AG09309 (cell line): ENCODE data around the gene PPP6R3.
A peak's percentile ranks its signal among the peaks of the same experiment; 100 is the strongest.
"Not testable (repeated sequence)": the region's sequence is repeated elsewhere in the genome, so short reads cannot be mapped to it uniquely, and the experiment has no call there.

Source experiments
- DNase-seq: peaks from one replicate; pipeline ENCODE4 v3.0.0-alpha.2; 2010; ENCODE audit warnings: low read depth
- H3K4me3 ChIP-seq: 2 replicates; pipeline ENCODE4 v1.5.1; 2011; ENCODE audit warnings: mild to moderate bottlenecking, low read depth, low read length, moderate library complexity; ENCODE audit not compliant: control insufficient read depth
- CTCF ChIP-seq: IDR thresholded peaks from 2 replicates; pipeline ENCODE4 v1.5.1; 2011; ENCODE audit warnings: mild to moderate bottlenecking, low read depth, low read length, inconsistent platforms; ENCODE audit not compliant: insufficient read depth, control insufficient read depth; ENCODE audit errors: missing control alignments

Gene PPP6R3

GRCh38 chr11:68538025-68538424 is 77.5 kb downstream of the PPP6R3 start:
- no peak overlapping the region for H3K4me3 ChIP-seq
- no peak for DNase-seq
- TF ChIP-seq CTCF, result no peak

- H3K4me3 ChIP-seq, result no peak overlapping the region
- TF ChIP-seq CTCF, result no peak
- DNase-seq, result no peak
Observed at GRCh38 chr11:68539395-68539794, 78.8 kb downstream of the PPP6R3 start.

- not testable (repeated sequence) for DNase-seq
Observed at GRCh38 chr11:68540504-68540903, 80.0 kb downstream of the PPP6R3 start.

GRCh38 chr11:68541116-68541515 is 80.6 kb downstream of the PPP6R3 start:
- DNase-seq, result no peak
- no peak for TF ChIP-seq CTCF
- H3K4me3 ChIP-seq, result no peak overlapping the region

More at GRCh38 chr11:68540504-68540903, 80.0 kb downstream of the PPP6R3 start:
- not testable (repeated sequence) for H3K4me3 ChIP-seq

GRCh38 chr11:68541991-68542390 is 81.4 kb downstream of the PPP6R3 start:
- DNase-seq, result no peak
- H3K4me3 ChIP-seq, result no peak overlapping the region
- no peak for TF ChIP-seq CTCF

GRCh38 chr11:68542617-68543016 is 82.1 kb downstream of the PPP6R3 start:
- TF ChIP-seq CTCF, result no peak
- H3K4me3 ChIP-seq, result no peak overlapping the region
- DNase-seq, result peak; percentile 67

GRCh38 chr11:68543594-68543993 is 83.0 kb downstream of the PPP6R3 start:
- no peak overlapping the region for H3K4me3 ChIP-seq
- TF ChIP-seq CTCF, result no peak
- DNase-seq, result no peak

- TF ChIP-seq CTCF, result no peak
- DNase-seq, result no peak
Observed at GRCh38 chr11:68545347-68545746, 84.8 kb downstream of the PPP6R3 start.

More at GRCh38 chr11:68545347-68545746, 84.8 kb downstream of the PPP6R3 start:
- H3K4me3 ChIP-seq, result no peak overlapping the region
